ENCODE results near the gene SORT1.
"Not testable (repeated sequence)": the region's sequence is repeated elsewhere in the genome, so short reads cannot be mapped to it uniquely, and the experiment has no call there.

Gene SORT1

DNA sequence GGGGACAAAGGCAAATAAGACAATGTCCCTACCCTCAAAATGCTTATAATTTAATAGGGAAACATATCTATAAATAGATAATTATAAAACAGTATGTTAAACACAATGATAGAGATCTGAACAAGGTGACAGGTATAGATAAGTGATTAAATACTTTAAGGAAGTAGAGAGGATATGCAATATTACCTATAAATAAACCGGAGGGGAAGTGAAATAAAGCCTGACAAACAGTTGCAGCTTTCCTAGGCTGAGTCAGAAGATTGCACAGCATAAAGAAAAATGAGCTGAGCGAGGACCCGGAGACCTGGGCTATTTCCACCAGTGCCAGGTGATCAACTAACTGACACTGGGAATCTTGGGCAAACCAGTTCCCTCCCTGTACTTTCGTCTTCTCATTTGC is 103.2 kb downstream of the SORT1 start:
- no peak for DNase-seq

DNA sequence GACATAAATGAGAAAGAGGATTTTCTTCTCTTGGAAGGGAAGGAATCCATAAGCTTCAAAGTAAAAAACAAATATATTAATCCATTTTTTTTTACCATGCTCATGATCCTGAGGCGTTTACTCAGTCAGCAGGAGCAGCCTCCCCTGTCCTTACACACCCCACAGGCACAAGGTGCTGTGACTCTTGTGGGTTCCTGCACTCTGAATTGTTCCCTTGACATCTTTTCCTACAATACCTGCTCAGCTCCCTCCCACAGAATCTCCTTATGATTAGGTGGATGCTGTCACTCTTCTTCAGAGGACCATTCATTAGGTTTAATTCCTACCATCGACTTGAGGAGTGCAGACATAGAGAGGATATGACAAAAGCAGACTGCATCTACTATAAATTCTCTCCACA is 104.7 kb downstream of the SORT1 start:
- DNase-seq: peak; percentile 13

DNA sequence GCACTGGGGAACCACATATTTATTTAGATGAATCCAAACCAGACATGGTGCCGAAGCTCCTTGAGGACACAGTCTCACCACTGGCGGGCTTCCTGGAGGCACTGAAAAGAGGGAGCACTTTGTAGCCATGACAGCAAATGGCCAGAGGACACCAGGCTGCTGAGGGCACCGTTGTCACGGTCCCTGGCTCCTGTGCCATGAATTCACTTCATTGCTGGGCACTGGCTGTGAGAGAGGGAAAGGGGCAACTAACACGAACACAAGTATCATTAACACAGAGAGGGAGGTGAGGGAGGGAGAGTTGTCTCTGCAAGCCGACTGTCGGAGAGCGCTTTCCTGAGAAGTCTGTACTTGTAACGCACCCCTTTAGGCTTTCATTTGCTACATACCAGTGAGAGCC is 105.4 kb downstream of the SORT1 start:
- DNase-seq: no peak

- no peak for DNase-seq
Observed at GRCh38 chr1:109290998-109291397, 106.7 kb downstream of the SORT1 start.

DNA sequence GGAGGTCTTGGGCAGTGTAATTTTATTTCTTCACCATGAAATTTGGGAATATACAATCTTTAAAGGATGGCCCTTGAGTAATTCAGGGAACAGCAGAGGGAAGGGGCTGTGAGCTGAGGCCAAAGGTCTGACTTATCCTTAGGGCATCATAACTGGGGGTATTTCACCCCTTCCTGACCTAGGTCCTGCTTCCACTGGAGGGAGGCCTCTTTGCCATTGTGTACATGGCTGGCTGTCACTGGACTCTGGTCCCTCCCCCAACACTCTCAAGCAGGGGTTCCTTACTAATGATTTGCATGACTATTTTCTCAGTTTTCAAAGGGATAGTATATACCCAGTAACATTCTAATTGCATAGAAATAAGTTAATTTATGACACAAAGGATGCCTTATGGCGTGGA is 107.6 kb downstream of the SORT1 start:
- DNase-seq: no peak

DNA sequence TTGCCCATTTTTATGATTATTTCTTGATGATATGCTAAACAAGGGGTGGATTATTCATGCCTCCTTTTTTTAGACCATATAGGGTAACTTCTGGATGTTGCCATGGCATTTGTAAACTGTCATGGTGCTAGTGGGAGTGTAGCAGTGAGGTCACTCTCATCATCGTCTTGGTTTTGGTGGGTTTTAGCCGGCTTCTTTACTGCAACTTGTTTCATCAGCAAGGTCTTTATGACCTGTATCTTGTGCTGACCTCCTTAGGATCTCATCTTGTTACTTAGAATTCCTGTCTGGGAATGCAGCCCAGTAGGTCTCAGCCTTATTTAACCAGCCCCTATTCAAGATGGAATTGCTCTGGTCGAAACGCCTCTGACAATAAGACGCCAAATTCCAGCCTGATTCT is 111.0 kb downstream of the SORT1 start:
- not testable (repeated sequence) for DNase-seq

DNA sequence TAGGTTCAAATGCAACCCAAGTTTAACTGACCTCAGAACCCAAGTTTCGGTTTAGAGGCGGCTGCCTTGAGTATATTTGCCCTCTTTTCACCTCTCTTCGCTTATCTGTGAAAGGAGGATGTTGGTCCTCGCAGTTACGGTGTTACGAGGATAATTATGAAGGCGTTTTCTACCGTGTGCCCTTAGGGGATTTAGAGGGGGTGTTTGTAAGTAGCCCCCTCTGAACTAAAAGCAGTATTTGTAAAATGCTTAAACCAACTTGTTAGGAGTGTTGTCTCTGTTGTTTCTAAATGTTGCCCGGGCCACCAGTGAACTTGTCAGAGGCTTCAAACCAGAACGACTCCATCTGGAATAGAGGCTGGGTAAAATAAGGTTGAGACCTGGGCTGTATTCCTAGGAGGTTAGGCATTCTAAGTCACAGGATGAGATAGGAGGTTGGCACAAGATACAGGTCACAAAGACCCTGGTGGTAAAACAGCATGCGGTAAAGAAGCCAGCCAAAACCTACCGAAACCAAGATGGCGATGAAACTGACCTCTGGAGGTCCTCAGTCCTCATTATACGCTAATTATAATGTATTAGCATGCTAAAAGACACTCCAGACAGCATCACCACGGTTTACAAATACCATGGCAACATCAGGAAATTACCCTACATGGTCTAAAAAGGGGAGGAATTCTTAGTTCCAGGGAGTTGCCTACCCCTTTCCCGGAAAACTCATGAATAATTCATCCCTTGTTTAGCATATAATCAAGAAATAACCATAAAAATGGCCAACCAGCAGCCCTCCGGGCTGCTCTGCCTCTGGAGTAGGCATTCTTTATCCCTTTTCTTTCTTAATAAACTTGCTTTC is 113.7 kb downstream of the SORT1 start:
- DNase-seq: no peak

GRCh38 chr1:109282952-109283747 is 114.6 kb downstream of the SORT1 start, which contains the start of gene PSRC1:
PSRC1 (minus strand) TSS chr1:109283145.
- DNase-seq: peak; percentile 99

GRCh38 chr1:109282497-109282951 is 115.2 kb downstream of the SORT1 start:
- no peak for DNase-seq

GRCh38 chr1:109281680-109282496 is 115.8 kb downstream of the SORT1 start:
- peak; percentile 36 for DNase-seq

GRCh38 chr1:109280862-109281261 is 116.9 kb downstream of the SORT1 start:
- no peak for DNase-seq

DNA sequence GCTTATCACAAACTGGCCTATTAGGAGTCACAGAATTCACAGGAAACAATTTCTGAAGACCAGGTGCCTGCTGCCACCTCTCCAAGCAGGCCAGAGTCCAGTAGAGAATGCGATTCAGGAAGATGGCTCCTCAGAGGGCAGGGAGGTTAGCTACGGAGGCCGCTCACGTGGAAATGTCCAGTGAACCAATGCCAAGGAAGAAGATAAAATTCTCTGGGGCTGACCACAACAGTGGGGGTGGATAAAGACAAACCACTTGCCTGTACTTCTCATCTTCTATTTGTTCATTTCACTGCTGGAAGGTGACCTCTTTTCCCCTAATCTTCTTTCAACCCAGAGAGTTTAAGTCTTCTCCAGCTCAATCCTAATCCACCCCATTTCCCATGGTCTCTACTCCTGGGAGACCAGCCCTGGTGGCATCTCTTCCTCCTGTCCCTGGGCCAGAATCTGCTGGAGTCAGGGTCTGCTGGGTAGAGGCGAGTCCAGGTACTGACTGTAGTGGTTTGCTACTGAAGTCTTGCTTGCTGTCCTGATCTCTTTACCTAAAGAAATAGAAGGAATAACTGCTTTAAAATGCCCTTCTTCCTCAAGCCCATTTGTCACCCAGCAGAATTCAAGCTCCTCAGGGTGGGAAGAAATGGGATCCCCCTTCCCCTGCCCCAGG is 118.0 kb downstream of the SORT1 start:
- DNase-seq: peak; percentile 20

- DNase-seq: peak; percentile 91
Observed at GRCh38 chr1:109277434-109278204, 120.1 kb downstream of the SORT1 start.

DNA sequence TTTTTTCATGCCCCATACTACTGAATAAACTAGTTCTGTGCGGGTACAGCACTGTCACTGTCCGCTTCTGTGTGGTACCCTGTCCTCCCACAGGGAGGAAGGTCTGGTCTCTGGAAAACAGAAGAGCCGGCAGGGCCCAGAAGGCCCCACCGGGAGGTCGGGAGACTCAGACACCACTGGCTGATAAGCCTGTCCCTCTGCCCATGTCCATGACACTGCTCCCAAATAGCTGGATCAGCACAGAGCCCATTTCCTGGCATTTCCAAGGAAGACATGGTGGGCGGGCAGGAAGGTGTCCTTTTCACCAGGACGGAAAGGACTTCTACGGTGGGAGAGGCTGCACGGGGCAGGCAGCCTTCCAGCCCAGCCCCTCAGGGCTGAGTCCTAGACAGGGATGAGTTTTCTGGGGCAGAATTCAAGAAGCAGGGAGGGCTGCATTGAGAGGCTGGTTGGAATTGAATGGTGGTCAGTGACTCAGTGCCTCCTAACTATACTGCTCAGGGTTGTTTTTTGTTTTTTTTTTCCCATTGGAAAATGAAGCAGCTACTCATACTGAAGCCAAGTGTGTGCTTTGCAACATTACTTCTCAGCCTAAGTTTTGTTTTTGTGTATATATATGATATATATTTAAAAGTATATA is 121.9 kb downstream of the SORT1 start:
- no peak for DNase-seq

DNA sequence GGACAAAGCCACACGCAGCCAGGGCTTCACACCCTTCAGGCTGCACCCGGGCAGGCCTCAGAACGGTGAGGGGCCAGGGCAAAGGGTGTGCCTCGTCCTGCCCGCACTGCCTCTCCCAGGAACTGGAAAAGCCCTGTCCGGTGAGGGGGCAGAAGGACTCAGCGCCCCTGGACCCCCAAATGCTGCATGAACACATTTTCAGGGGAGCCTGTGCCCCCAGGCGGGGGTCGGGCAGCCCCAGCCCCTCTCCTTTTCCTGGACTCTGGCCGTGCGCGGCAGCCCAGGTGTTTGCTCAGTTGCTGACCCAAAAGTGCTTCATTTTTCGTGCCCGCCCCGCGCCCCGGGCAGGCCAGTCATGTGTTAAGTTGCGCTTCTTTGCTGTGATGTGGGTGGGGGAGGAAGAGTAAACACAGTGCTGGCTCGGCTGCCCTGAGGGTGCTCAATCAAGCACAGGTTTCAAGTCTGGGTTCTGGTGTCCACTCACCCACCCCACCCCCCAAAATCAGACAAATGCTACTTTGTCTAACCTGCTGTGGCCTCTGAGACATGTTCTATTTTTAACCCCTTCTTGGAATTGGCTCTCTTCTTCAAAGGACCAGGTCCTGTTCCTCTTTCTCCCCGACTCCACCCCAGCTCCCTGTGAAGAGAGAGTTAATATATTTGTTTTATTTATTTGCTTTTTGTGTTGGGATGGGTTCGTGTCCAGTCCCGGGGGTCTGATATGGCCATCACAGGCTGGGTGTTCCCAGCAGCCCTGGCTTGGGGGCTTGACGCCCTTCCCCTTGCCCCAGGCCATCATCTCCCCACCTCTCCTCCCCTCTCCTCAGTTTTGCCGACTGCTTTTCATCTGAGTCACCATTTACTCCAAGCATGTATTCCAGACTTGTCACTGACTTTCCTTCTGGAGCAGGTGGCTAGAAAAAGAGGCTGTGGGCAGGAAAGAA is 122.9 kb downstream of the SORT1 start:
- DNase-seq: no peak

DNA sequence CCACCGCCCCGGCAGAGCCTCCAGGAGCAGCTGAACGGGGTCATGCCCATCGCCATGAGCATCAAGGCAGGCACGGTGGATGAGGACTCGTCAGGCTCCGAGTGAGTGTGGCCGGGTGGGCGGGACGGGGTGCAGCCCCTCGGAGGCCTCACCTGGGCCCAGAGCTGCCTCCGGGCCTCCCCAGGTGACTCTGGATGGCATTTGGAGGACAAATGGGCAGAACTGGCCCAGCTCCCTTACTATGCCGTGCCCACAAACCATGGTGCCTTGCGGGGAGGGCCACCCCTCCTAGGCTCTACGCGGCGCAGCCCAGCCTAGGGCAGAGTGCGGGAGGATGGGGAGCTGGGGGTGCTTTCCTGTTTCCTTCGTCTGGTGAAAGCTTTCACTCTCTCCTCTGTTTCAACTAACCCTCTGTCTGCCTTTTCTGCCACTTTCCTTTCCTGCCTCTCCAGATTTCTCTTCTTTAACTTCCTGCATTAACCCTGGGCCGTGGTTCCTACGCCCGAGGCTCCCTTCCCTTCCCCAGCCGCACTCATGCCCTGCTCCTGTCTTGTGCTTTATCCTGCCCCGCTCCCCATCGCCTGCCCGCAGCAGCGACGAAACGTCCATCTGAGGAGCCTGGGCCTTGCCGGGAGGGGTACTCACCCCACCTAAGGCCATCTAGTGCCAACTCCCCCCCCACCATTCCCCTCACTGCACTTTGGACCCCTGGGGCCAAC is 124.0 kb downstream of the SORT1 start:
- DNase-seq: no peak

GRCh38 chr1:109272831-109273547 is 124.7 kb downstream of the SORT1 start:
- no peak for DNase-seq

DNA sequence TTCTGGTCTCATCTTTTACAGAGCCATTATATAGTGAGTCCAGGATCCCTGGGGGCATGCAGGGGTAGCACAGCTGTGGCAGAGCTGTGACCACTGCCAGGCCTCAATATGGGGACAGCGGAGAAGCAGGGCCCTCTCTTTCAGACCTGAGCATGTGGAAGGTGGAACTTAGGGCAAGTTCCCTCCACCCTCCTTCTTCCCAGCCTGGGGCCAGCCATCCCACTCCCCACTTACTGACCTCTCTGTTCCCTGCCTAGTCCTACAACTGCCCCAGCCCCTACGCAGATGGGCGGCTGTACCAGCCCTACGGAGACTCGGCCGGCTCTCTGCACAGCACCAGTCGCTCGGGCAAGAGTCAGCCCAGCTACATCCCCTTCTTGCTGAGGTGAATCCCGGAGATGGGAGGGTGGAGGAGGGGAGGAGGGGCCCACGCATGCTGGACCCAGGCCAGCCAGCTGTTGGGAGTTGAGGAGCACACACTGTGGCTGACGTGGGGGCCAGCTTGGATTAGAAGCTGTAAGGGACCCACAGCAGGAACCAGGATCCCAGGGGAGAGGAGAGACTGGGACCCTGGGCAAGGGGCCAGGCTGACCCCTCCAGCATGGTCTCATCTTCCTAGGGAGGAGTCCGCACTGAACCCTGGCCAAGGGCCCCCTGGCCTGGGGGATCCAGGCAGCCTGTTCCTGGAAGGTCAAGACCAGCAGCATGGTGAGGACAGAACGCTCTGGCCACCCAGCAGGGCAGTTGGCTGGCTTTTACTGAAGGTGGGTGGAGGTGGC is 125.5 kb downstream of the SORT1 start:
- no peak for DNase-seq

All from NCI-H82 (cell line).